Fibroblast of lung (primary cell): ENCODE measurements around the gene NFE2L3.

Experiments used
- CTCF ChIP-seq, 2 donors: IDR thresholded peaks in 1 of 2; conservative IDR thresholded peaks in 1 of 2; 1 replicate in 1 of 2; 2 replicates in 1 of 2; pipeline ENCODE4 v1.5.1; 2011 to 2012; ENCODE audit warnings: low read length in 2 of 2, control low read depth in 1 of 2, inconsistent platforms in 1 of 2, low read depth in 1 of 2, mild to moderate bottlenecking in 1 of 2
- EZH2 ChIP-seq: IDR thresholded peaks from 2 replicates; pipeline ENCODE4 v1.5.1; 2012; ENCODE audit warnings: low read length, control low read depth, mild to moderate bottlenecking; ENCODE audit errors: missing control alignments

GRCh38 chr7:26135076-26135475, 16.9 kb upstream of the NFE2L3 start:
- TF ChIP-seq CTCF (conservative IDR thresholded peaks at IDR 0.05 in 1 of 2, IDR thresholded peaks at IDR 0.05 in 1 of 2; ENCODE audit: low read depth in 1 of 2, low read length in 2 of 2) (no peak), EZH2 (no peak)
